ENCODE data around the gene PDS5B. TPM values are rescaled to one million over a fixed set of nuclear protein-coding genes. Genes with fewer than 3 reads are reported as not detected.
A peak's percentile ranks its signal among the peaks of the same experiment; 100 is the strongest.
"Not testable (repeated sequence)": the region's sequence is repeated elsewhere in the genome, so short reads cannot be mapped to it uniquely, and the experiment has no call there.

The PDS5B gene
- total RNA-seq, 1 experiment from 2014 or later = 13.7 TPM

DNA sequence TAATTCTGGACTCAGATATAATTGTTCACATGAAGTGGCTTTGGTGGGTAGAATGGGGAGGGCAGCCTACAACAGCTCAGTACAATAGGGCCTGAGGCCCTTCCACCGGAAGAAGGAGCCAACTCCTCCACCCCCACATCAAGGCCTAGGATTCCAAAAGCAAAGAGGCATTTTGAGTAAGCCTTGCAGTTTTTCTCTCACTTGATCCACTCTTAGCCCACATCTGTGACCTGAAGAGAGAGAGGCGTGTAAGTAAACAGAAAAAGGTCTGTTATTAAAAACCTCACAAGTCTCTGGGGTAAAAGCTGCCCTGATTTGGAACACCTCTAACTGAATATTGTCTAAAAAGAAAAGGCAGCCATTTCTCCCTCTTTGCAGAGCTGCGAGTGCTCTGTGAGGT lies 215.9 kb downstream of the PDS5B start:
- no peak for DNase-seq (ENCODE audit: low spot score)

GRCh38 chr13:32804673-32805230 lies 218.5 kb downstream of the PDS5B start:
- DNase-seq (ENCODE audit: low spot score) = no peak

DNA sequence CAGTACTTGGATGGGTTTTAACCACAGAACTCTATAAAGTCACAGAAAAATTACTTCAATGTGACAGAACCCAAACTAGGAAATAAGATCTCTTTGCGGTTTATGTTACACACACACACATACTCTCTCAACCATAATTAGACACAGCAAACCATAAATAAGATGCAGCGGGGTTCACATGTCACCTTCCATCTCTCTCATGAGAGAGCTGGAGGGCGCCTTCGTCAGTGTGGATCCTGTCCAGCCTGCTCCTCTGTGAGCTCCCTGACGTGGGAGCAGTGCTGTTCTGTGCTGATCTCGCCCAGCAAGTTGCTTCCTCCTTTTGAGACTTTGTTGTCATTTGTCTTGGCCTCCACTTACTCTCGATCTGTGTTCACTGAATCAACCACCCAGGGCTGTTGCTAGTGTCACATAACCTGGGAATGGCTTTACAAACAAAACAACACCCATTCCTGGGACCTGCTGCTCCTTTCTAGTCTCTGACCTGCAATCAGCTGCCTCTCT lies 225.1 kb downstream of the PDS5B start:
- peak; percentile 78 for DNase-seq (ENCODE audit: low spot score)

- DNase-seq (ENCODE audit: low spot score) = no peak
Observed at GRCh38 chr13:32821149-32821688, 235.0 kb downstream of the PDS5B start.

DNA sequence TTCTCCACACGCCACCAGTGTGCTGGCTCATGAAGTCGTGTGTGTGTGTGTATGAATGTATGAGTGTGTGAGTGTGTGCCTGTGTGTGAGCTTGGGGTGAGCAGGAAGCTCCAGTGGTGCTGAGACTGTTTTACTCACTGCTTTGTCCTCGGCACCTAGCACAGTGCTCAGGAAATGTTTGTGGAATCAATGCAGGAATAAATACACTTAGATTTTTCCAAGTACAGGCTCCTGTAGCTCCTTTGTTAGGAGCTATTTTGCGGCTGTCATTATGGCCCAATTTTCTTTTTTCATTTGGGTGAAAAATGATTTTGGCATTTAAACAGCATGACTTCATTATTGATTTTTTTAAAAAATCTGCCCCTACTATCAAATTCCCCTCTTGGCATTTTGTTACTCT lies 236.5 kb downstream of the PDS5B start:
- DNase-seq (ENCODE audit: low spot score) = no peak

GRCh38 chr13:32823597-32823996 lies 237.3 kb downstream of the PDS5B start:
- no peak for DNase-seq (ENCODE audit: low spot score)

DNA sequence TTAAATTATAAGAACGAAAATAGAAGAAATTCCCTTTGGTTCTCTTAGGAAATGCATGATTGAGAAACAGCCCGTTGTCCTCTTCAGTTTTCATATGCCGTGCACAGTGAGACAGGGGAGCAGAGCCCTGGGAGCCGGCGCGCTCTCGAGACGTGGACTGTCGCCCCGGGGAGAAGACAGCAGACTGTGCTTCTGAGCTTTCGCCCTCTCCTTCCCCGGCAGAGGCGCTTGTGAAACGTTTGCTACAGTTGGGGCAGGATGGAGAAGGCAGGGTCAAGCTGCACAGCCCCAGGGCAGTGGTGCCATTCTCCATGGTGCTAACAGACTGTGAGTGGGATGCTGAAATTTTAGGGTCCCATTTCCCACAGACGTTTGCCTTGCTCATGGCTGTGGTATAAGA lies 237.8 kb downstream of the PDS5B start:
- no peak for DNase-seq (ENCODE audit: low spot score)

- peak; percentile 66 for DNase-seq (ENCODE audit: low spot score)
Observed at GRCh38 chr13:32824675-32825074, 238.4 kb downstream of the PDS5B start.

GRCh38 chr13:32825481-32825880 lies 239.2 kb downstream of the PDS5B start:
- DNase-seq (ENCODE audit: low spot score) = no peak

- DNase-seq (ENCODE audit: low spot score) = not testable (repeated sequence)
Observed at GRCh38 chr13:32826372-32826771, 240.1 kb downstream of the PDS5B start.

Other genes with a start within 250 kb of the PDS5B start
- gene N4BP2L1, start 158.3 kb upstream of the PDS5B start, total RNA-seq (2014; rRNA removed; shearing (Covaris generic)) = 0.15 TPM in 1 of 2 replicates, not detected in the other
- gene N4BP2L2, start 47.7 kb upstream of the PDS5B start, total RNA-seq (2014; rRNA removed; shearing (Covaris generic)) = 14.2 and 26.6 TPM in 2 replicates